ENCODE data around the gene AQP7.

DNA sequence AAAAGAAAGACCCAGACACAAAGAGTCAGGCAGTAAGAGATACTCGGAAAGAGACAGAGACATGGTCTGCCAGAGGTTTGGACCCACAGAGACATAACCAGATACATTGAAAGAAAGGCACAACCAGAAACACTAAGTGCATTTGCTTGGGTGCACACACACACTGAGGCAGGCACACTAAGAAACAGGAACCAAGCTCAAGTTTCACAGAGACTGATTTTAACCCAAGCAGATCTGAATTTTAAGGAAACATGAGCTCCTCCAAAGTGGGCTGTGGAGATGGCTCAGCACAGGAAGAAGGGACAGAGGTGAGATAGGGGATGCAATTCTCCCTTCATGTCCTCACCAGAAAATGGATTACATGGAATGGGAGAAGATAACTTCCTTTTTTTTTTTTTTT, 35.5 kb upstream of the AQP7 start:
- TF ChIP-seq ZKSCAN1 (IDR thresholded peaks at IDR 0.05; ENCODE audit: low read depth, low read length) (no peak), ZNF75A (CRISPR knock-in tag; IDR thresholded peaks at IDR 0.05) (no peak), NCOA1 (IDR thresholded peaks at IDR 0.05; ENCODE audit: low read depth) (no peak)
- TF ChIP-seq, protein P1, sequence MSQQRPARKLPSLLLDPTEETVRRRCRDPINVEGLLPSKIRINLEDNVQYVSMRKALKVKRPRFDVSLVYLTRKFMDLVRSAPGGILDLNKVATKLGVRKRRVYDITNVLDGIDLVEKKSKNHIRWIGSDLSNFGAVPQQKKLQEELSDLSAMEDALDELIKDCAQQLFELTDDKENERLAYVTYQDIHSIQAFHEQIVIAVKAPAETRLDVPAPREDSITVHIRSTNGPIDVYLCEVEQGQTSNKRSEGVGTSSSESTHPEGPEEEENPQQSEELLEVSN (IDR thresholded peaks at IDR 0.05; ENCODE audit: borderline replicate concordance in 1 of 2, extremely low read depth in 1 of 2, insufficient read depth in 1 of 2, insufficient read length in 1 of 2, low read depth in 1 of 2, low read length in 1 of 2, poor library complexity in 1 of 2, severe bottlenecking in 1 of 2), result no peak
